CD14-positive monocyte (primary cell): ENCODE data around the gene PAX7. TPM values are rescaled to one million over a fixed set of nuclear protein-coding genes. Genes with fewer than 3 reads are reported as not detected.

Experiments used
- DNase-seq, 3 donors: peaks; one replicate each; pipeline ENCODE4 v3.0.0-alpha.2; 2011 to 2022
- H2AFZ ChIP-seq: 2 replicates; pipeline ENCODE4 v1.6.0; 2012; ENCODE audit warnings: mild to moderate bottlenecking, low read depth, low read length, inconsistent platforms; ENCODE audit not compliant: insufficient read depth, poor library complexity, severe bottlenecking
- H3K27ac ChIP-seq, 2 donors: 1 replicate in 1 of 2; 2 replicates in 1 of 2; pipeline ENCODE4 v1.5.1; 2012 to 2013; ENCODE audit warnings: low read length in 2 of 2, control low read depth in 1 of 2, inconsistent platforms in 1 of 2, low read depth in 1 of 2, mild to moderate bottlenecking in 1 of 2
- H3K27me3 ChIP-seq, 2 donors: one replicate each; pipeline versions ENCODE4 v1.6.0 to v1.6.1; 2011 to 2013; ENCODE audit warnings: low read length in 2 of 2; ENCODE audit not compliant: control insufficient read depth in 2 of 2, insufficient read depth in 2 of 2
- H3K36me3 ChIP-seq, 2 donors: replicated peaks in 1 of 2; 1 replicate in 1 of 2; 2 replicates in 1 of 2; pipeline versions ENCODE4 v1.5.1 to v1.6.1; 2012 to 2013; ENCODE audit warnings: low read length in 2 of 2, control low read depth in 1 of 2, inconsistent platforms in 1 of 2, mild to moderate bottlenecking in 1 of 2; ENCODE audit not compliant: insufficient read depth in 2 of 2, control insufficient read depth in 1 of 2
- H3K4me1 ChIP-seq, 2 donors: 1 replicate in 1 of 2; 2 replicates in 1 of 2; pipeline versions ENCODE4 v1.5.1 to v1.6.1; 2012 to 2013; ENCODE audit warnings: low read length in 2 of 2, control low read depth in 1 of 2, inconsistent platforms in 1 of 2, mild to moderate bottlenecking in 1 of 2, moderate library complexity in 1 of 2; ENCODE audit not compliant: insufficient read depth in 2 of 2, control insufficient read depth in 1 of 2
- H3K4me2 ChIP-seq: replicated peaks from 2 replicates; pipeline ENCODE3; 2012; ENCODE audit warnings: low read length, moderate library complexity, mild to moderate bottlenecking; ENCODE audit not compliant: poor library complexity, severe bottlenecking; ENCODE audit errors: extremely low read depth
- H3K4me3 ChIP-seq, 3 experiments: fragments of 200-600 bp in 1 of 3; sonication (generic) in 1 of 3; replicated peaks in 1 of 3; 1 replicate in 2 of 3; 2 replicates in 1 of 3; pipeline ENCODE4 v1.5.1; 2011 to 2013; ENCODE audit warnings: low read length in 3 of 3, mild to moderate bottlenecking in 3 of 3, control low read depth in 2 of 3, low read depth in 2 of 3, inconsistent platforms in 1 of 3, moderate library complexity in 1 of 3
- H3K79me2 ChIP-seq: 2 replicates; pipeline ENCODE4 v1.6.0; 2012; ENCODE audit warnings: mild to moderate bottlenecking, control low read depth, inconsistent platforms, low read length, moderate library complexity; ENCODE audit not compliant: insufficient read depth
- H3K9ac ChIP-seq: 2 replicates; pipeline ENCODE4 v1.6.0; 2017; ENCODE audit warnings: low read length, mild to moderate bottlenecking; ENCODE audit not compliant: insufficient read depth, poor library complexity, severe bottlenecking
- H3K9me3 ChIP-seq, 2 donors: replicated peaks in 1 of 2; 1 replicate in 1 of 2; 2 replicates in 1 of 2; pipeline versions ENCODE4 v1.5.1 to v1.6.1; 2012 to 2013; ENCODE audit warnings: low read length in 2 of 2, control low read depth in 1 of 2; ENCODE audit not compliant: control insufficient read depth in 1 of 2, insufficient read depth in 1 of 2
- H4K20me1 ChIP-seq: 2 replicates; pipeline ENCODE4 v1.6.0; 2012; ENCODE audit warnings: mild to moderate bottlenecking, low read length, control low read depth, moderate library complexity; ENCODE audit not compliant: insufficient read depth
- H3K27ac Mint-ChIP-seq, 7 donors: one replicate each; pipeline ENCODE4 v1.8.0; 2020; ENCODE audit warnings: mild to moderate bottlenecking in 7 of 7, mixed read lengths in 7 of 7, moderate library complexity in 6 of 7, inconsistent platforms in 2 of 7
- H3K27me3 Mint-ChIP-seq, 3 donors: one replicate each; pipeline ENCODE4 v1.8.0; 2021 to 2022; ENCODE audit warnings: low read depth in 3 of 3, mild to moderate bottlenecking in 3 of 3, mixed read lengths in 3 of 3, moderate library complexity in 3 of 3, inconsistent platforms in 1 of 3
- H3K36me3 Mint-ChIP-seq, 2 donors: one replicate each; pipeline ENCODE4 v1.8.0; 2020; ENCODE audit warnings: mixed read lengths in 2 of 2, inconsistent platforms in 1 of 2, mild to moderate bottlenecking in 1 of 2
- H3K4me1 Mint-ChIP-seq: one replicate; pipeline ENCODE4 v1.8.0; 2020; ENCODE audit warnings: mild to moderate bottlenecking, mixed read lengths
- H3K4me3 Mint-ChIP-seq, 2 donors: one replicate each; pipeline ENCODE4 v1.8.0; 2020; ENCODE audit warnings: mild to moderate bottlenecking in 2 of 2, mixed read lengths in 2 of 2, moderate library complexity in 1 of 2
- H3K9me3 Mint-ChIP-seq, 7 donors: one replicate each; pipeline ENCODE4 v1.8.0; 2020 to 2022; ENCODE audit warnings: mixed read lengths in 7 of 7, mild to moderate bottlenecking in 6 of 7, moderate library complexity in 6 of 7, inconsistent platforms in 2 of 7
- CTCF ChIP-seq: fragments of 200-600 bp; IDR thresholded peaks from one replicate; pipeline ENCODE4 v1.8.0; 2022; ENCODE audit warnings: antibody characterized with exemption, mild to moderate bottlenecking
- WGBS: methylation state at CpG from one replicate; pipeline ENCODE4 v1.1.5; 2013; ENCODE audit warnings: missing lambda C conversion rate; ENCODE audit not compliant: insufficient coverage; 5-methylcytosine and 5-hydroxymethylcytosine counted together
- intact Hi-C, 2 donors: fragments of 100-400 bp; cut with micrococcal nuclease; formaldehyde crosslinking; loops; one replicate each; pipeline versions ENCODE4 v1.15.0 to v1.15.1; 2023
- polyA plus RNA-seq, 3 donors: library from polyadenylated mRNA; depleted of rRNA in 1 of 3; unstranded in 2 of 3; stranded (reverse) in 1 of 3; fragments of 300-500 nt in 2 of 3; fragments of >200 nt in 1 of 3; fragmentation: Illumina TruSeq in 2 of 3; gene quantifications; 1 replicate in 2 of 3; 2 replicates in 1 of 3; pipeline ENCODE4 v1.2.3, GENCODE V29; 2012 to 2021

The PAX7 gene
- polyA plus RNA-seq, 3 donors = not detected

- Mint-ChIP-seq H3K4me1 (no peaks in the 10 kb centered on the region), H3K4me3 (no peak overlapping the region), H3K9me3 (peaks cover 0 to 2% (median 0%) of the 10 kb centered on the region in 7 donors), H3K27me3 (peaks cover 14 to 28% (median 22%) of the 10 kb centered on the region in 3 donors), H3K36me3 (no peaks in the 10 kb centered on the region), H3K27ac (peak overlapping the region in 1 of 7 donors; percentile 7)
- Histone ChIP-seq H3K36me3 (no peaks in the 10 kb centered on the region), H3K27ac (no peak overlapping the region), H3K9ac (no peak overlapping the region), H3K4me1 (no peaks in the 10 kb centered on the region), H3K27me3 (peaks cover 0 to 12% of the 10 kb centered on the region in 2 donors), H3K79me2 (no peaks in the 10 kb centered on the region), H4K20me1 (no peaks in the 10 kb centered on the region), H3K4me2 (no peak overlapping the region), H3K9me3 (no peaks in the 10 kb centered on the region), H2AFZ (no peak overlapping the region), H3K4me3 (no peak overlapping the region)
- intact Hi-C loops = no loop called here
- no CpG with 5 or more reads among the region's 3 CpGs for WGBS
- TF ChIP-seq CTCF = no peak
- DNase-seq = no peak
Measured at GRCh38 chr1:18710002-18710401, 79.4 kb downstream of the PAX7 start.

GRCh38 chr1:18711003-18711402 is 80.4 kb downstream of the PAX7 start:
- H3K4me1 Mint-ChIP-seq = no peaks in the 10 kb centered on the region
- Histone ChIP-seq H3K4me3 (no peak overlapping the region), H3K4me2 (no peak overlapping the region), H2AFZ (no peak overlapping the region), H3K9me3 (no peaks in the 10 kb centered on the region), H3K27ac (no peak overlapping the region), H3K36me3 (no peaks in the 10 kb centered on the region), H4K20me1 (no peaks in the 10 kb centered on the region), H3K79me2 (no peaks in the 10 kb centered on the region), H3K9ac (no peak overlapping the region), H3K4me1 (no peaks in the 10 kb centered on the region), H3K27me3 (peaks cover 5 to 18% of the 10 kb centered on the region in 2 donors)
- 76% methylated on average over 2 of the region's 8 CpGs for WGBS
- peaks cover 21 to 28% (median 21%) of the 10 kb centered on the region in 3 donors for H3K27me3 Mint-ChIP-seq
- H3K27ac Mint-ChIP-seq = no peak overlapping the region
- peaks cover 0 to 2% (median 0%) of the 10 kb centered on the region in 7 donors for H3K9me3 Mint-ChIP-seq
- DNase-seq = no peak
- H3K36me3 Mint-ChIP-seq = no peaks in the 10 kb centered on the region
- TF ChIP-seq CTCF = no peak
- no peak overlapping the region for H3K4me3 Mint-ChIP-seq
- intact Hi-C loops = no loop called here
